ENCODE data around the gene ATXN7L1.
"Not testable (repeated sequence)": the region's sequence is repeated elsewhere in the genome, so short reads cannot be mapped to it uniquely, and the experiment has no call there.

Gene ATXN7L1

GRCh38 chr7:105890290-105890997 is 14.0 kb upstream of the ATXN7L1 start:
- DNase-seq (ENCODE audit: low read depth in 2 of 2) = peak in 1 of 2 experiments; percentile 23

- DNase-seq (ENCODE audit: low read depth in 2 of 2) = no peak
Measured at GRCh38 chr7:105887569-105888189, 11.3 kb upstream of the ATXN7L1 start.

GRCh38 chr7:105886776-105887175 is 10.4 kb upstream of the ATXN7L1 start:
- no peak for DNase-seq (ENCODE audit: low read depth in 2 of 2)

- DNase-seq (ENCODE audit: low read depth in 2 of 2) = no peak
Measured at GRCh38 chr7:105885387-105886111, 9.2 kb upstream of the ATXN7L1 start.

GRCh38 chr7:105883179-105883578 is 6.8 kb upstream of the ATXN7L1 start:
- DNase-seq (ENCODE audit: low read depth in 2 of 2) = not testable (repeated sequence)

- DNase-seq (ENCODE audit: low read depth in 2 of 2) = no peak
Measured at GRCh38 chr7:105881439-105881838, 5.0 kb upstream of the ATXN7L1 start.

- no peak for DNase-seq (ENCODE audit: low read depth in 2 of 2)
Measured at GRCh38 chr7:105880571-105881330, 4.4 kb upstream of the ATXN7L1 start.

GRCh38 chr7:105879782-105880181 is 3.4 kb upstream of the ATXN7L1 start:
- no peak for DNase-seq (ENCODE audit: low read depth in 2 of 2)

GRCh38 chr7:105878746-105879605 is 2.6 kb upstream of the ATXN7L1 start:
- no peak for DNase-seq (ENCODE audit: low read depth in 2 of 2)

GRCh38 chr7:105877736-105878135 is 1.3 kb upstream of the ATXN7L1 start:
- DNase-seq (ENCODE audit: low read depth in 2 of 2) = no peak

- no peak for DNase-seq (ENCODE audit: low read depth in 2 of 2)
Measured at GRCh38 chr7:105876964-105877601, 684 bp upstream of the ATXN7L1 start.

GRCh38 chr7:105875505-105875904 is 894 bp downstream of the ATXN7L1 start:
- DNase-seq (ENCODE audit: low read depth in 2 of 2) = no peak

- no peak for DNase-seq (ENCODE audit: low read depth in 2 of 2)
Measured at GRCh38 chr7:105874055-105874454, 2.3 kb downstream of the ATXN7L1 start.

GRCh38 chr7:105872491-105872890 is 3.9 kb downstream of the ATXN7L1 start:
- DNase-seq (ENCODE audit: low read depth in 2 of 2) = no peak

- DNase-seq (ENCODE audit: low read depth in 2 of 2) = no peak
Measured at GRCh38 chr7:105871142-105871541, 5.3 kb downstream of the ATXN7L1 start.

- no peak for DNase-seq (ENCODE audit: low read depth in 2 of 2)
Measured at GRCh38 chr7:105866102-105866801, 10.1 kb downstream of the ATXN7L1 start.

GRCh38 chr7:105863876-105864275 is 12.5 kb downstream of the ATXN7L1 start:
- DNase-seq (ENCODE audit: low read depth in 2 of 2) = no peak

- no peak for DNase-seq (ENCODE audit: low read depth in 2 of 2)
Measured at GRCh38 chr7:105862770-105863169, 13.6 kb downstream of the ATXN7L1 start.

GRCh38 chr7:105862276-105862675 is 14.1 kb downstream of the ATXN7L1 start:
- no peak for DNase-seq (ENCODE audit: low read depth in 2 of 2)

- DNase-seq (ENCODE audit: low read depth in 2 of 2) = no peak
Measured at GRCh38 chr7:105861224-105861623, 15.2 kb downstream of the ATXN7L1 start.
